Measurements from ENCODE around the gene SEC23IP.

- TF ChIP-seq CTCF (IDR thresholded peaks at IDR 0.05) = no peak
- TF ChIP-seq POLR2AphosphoS5 (IDR thresholded peaks at IDR 0.05) = no peak
- TF ChIP-seq POLR2A (IDR thresholded peaks at IDR 0.05) = no peak
These were observed 99.3 kb downstream of the SEC23IP start for GRCh38 chr10:119991816-119992215.

Data from prostate gland (tissue), 2 donors.